GM21576 (cell line): ENCODE results near the gene FAM149A.

Source experiments
- ATAC-seq: cut with Tn5 transposase; IDR thresholded peaks from one replicate; pipeline ENCODE4 v1.9.1; 2021; ENCODE audit warnings: mild to moderate bottlenecking, moderate library complexity; ENCODE audit not compliant: unreplicated experiment

FAM149A gene

GRCh38 chr4:186200516-186200915 lies 96.0 kb downstream of the FAM149A start:
- ATAC-seq: no peak

- ATAC-seq: no peak
These were observed 96.5 kb downstream of the FAM149A start for GRCh38 chr4:186201010-186201409.

- ATAC-seq: peak; percentile 94
These were observed 97.2 kb downstream of the FAM149A start for GRCh38 chr4:186201535-186202230.

- no peak for ATAC-seq
These were observed 98.1 kb downstream of the FAM149A start for GRCh38 chr4:186202490-186203140.

GRCh38 chr4:186203406-186203805 lies 98.9 kb downstream of the FAM149A start:
- no peak for ATAC-seq

GRCh38 chr4:186204103-186204559 lies 99.6 kb downstream of the FAM149A start:
- peak; percentile 53 for ATAC-seq

GRCh38 chr4:186204686-186205085 lies 100.2 kb downstream of the FAM149A start:
- no peak for ATAC-seq

GRCh38 chr4:186205156-186205555 lies 100.7 kb downstream of the FAM149A start:
- no peak for ATAC-seq

- ATAC-seq: no peak
These were observed 112.0 kb downstream of the FAM149A start for GRCh38 chr4:186216465-186217024.

GRCh38 chr4:186217733-186218293 lies 113.3 kb downstream of the FAM149A start:
- no peak for ATAC-seq

- ATAC-seq: no peak
These were observed 117.1 kb downstream of the FAM149A start for GRCh38 chr4:186221624-186222023.
